WTC11 (cell line): ENCODE results near the gene ZNF827. TPM values are rescaled to one million over a fixed set of nuclear protein-coding genes. Genes with fewer than 3 reads are reported as not detected.
A peak's percentile ranks its signal among the peaks of the same experiment; 100 is the strongest.

Experiments used
- ATAC-seq: fragments of 200-7000 bp; cut with Tn5 transposase; 2 replicates; pipeline ENCODE4 v1.10.0; 2021; ENCODE audit warnings: mild to moderate bottlenecking, moderate library complexity
- CTCF ChIA-PET: fragments of 300-600 bp; sonication (Branson Sonifier 250); formaldehyde crosslinking; loops from one replicate; lab custom pipeline; 2021; ENCODE audit warnings: antibody characterized with exemption; lab: Charles Lee
- POLR2A ChIA-PET: fragments of 350-600 bp; sonication (Branson Sonifier 250); formaldehyde crosslinking; loops from one replicate; lab custom pipeline; 2021; ENCODE audit warnings: antibody characterized with exemption; lab: Charles Lee
- DNase-seq: peaks from one replicate; pipeline ENCODE4 v3.0.0; 2021; ENCODE audit warnings: low spot score
- H3K27ac Mint-ChIP-seq: 2 replicates; pipeline ENCODE4 v1.8.0; 2021; ENCODE audit warnings: mixed read lengths
- H3K27me3 Mint-ChIP-seq: 2 replicates; pipeline ENCODE4 v1.8.0; 2021; ENCODE audit warnings: low read depth, mild to moderate bottlenecking, moderate library complexity, mixed read lengths
- H3K36me3 Mint-ChIP-seq: 2 replicates; pipeline ENCODE4 v1.8.0; 2021; ENCODE audit warnings: mixed read lengths
- H3K4me1 Mint-ChIP-seq: 2 replicates; pipeline ENCODE4 v1.8.0; 2022; ENCODE audit warnings: mixed read lengths
- H3K4me3 Mint-ChIP-seq: 2 replicates; pipeline ENCODE4 v1.8.0; 2021; ENCODE audit warnings: mild to moderate bottlenecking, moderate library complexity, mixed read lengths
- H3K9me3 Mint-ChIP-seq: 2 replicates; pipeline ENCODE4 v1.8.0; 2021; ENCODE audit warnings: mixed read lengths
- CREB1 ChIP-seq: sonication (generic); formaldehyde crosslinking; IDR thresholded peaks from 2 replicates; pipeline ENCODE4 v1.8.0; 2023; ENCODE audit warnings: mild to moderate bottlenecking, missing genetic modification reagents
- CREM ChIP-seq: sonication (generic); formaldehyde crosslinking; IDR thresholded peaks from 2 replicates; pipeline ENCODE4 v1.8.1; 2022; ENCODE audit warnings: mild to moderate bottlenecking, missing genetic modification reagents, moderate library complexity
- EMX1 ChIP-seq: fragments of 250-450 bp; sonication (Bioruptor Pico); IDR thresholded peaks from 2 replicates; pipeline ENCODE4 v1.8.0; 2021; ENCODE audit warnings: mild to moderate bottlenecking
- ETV6 ChIP-seq: sonication (generic); formaldehyde crosslinking; IDR thresholded peaks from 2 replicates; pipeline ENCODE4 v1.8.1; 2022; ENCODE audit warnings: mild to moderate bottlenecking, missing genetic modification reagents
- FOXP1 ChIP-seq: sonication (generic); formaldehyde crosslinking; IDR thresholded peaks from 2 replicates; pipeline ENCODE4 v1.8.0; 2022; ENCODE audit warnings: missing genetic modification reagents, mild to moderate bottlenecking, moderate library complexity, borderline replicate concordance
- GABPB1 ChIP-seq: sonication (generic); formaldehyde crosslinking; IDR thresholded peaks from 2 replicates; pipeline ENCODE4 v1.8.1; 2023; ENCODE audit warnings: mild to moderate bottlenecking, missing genetic modification reagents
- GRHL2 ChIP-seq: fragments of 250-450 bp; sonication (Bioruptor Pico); IDR thresholded peaks from 2 replicates; pipeline ENCODE4 v1.8.0; 2022; ENCODE audit warnings: mild to moderate bottlenecking, moderate library complexity; ENCODE audit not compliant: insufficient replicate concordance, severe bottlenecking
- GTF2I ChIP-seq: fragments of 250-450 bp; sonication (Bioruptor Pico); conservative IDR thresholded peaks from 2 replicates; pipeline ENCODE4 v1.4.0; 2021; ENCODE audit warnings: mild to moderate bottlenecking
- NFATC4 ChIP-seq: fragments of 250-450 bp; sonication (Bioruptor Pico); IDR thresholded peaks from 2 replicates; pipeline ENCODE4 v1.9.0; 2021; ENCODE audit warnings: mild to moderate bottlenecking
- SP1 ChIP-seq: sonication (generic); formaldehyde crosslinking; conservative IDR thresholded peaks from 2 replicates; pipeline ENCODE4 v1.8.1; 2022; ENCODE audit warnings: missing genetic modification reagents
- TCF7 ChIP-seq: sonication (generic); formaldehyde crosslinking; IDR thresholded peaks from 2 replicates; pipeline ENCODE4 v1.8.0; 2022; ENCODE audit warnings: mild to moderate bottlenecking, low read depth, missing genetic modification reagents, moderate library complexity
- ZNF263 ChIP-seq: sonication (generic); formaldehyde crosslinking; IDR thresholded peaks from 2 replicates; pipeline ENCODE4 v1.8.1; 2022; ENCODE audit warnings: low read depth, mild to moderate bottlenecking, moderate library complexity, missing genetic modification reagents
- ZNF423 ChIP-seq: fragments of 250-450 bp; sonication (Bioruptor Pico); IDR thresholded peaks from 2 replicates; pipeline ENCODE4 v2.1.2; 2022; ENCODE audit warnings: mild to moderate bottlenecking, moderate library complexity
- total RNA-seq: library from RNA; stranded (reverse); gene quantifications from 3 replicates; pipeline ENCODE4 v1.2.3, GENCODE V29; 2021
- TF ChIP-seq, protein P1 (sequence below): fragments of 250-450 bp; sonication (Bioruptor Pico); IDR thresholded peaks from 2 replicates; pipeline ENCODE4 v1.9.0; 2021; ENCODE audit warnings: mild to moderate bottlenecking
- TF ChIP-seq, protein P2 (sequence below): sonication (generic); formaldehyde crosslinking; IDR thresholded peaks from 2 replicates; pipeline ENCODE4 v1.8.1; 2023; ENCODE audit warnings: mild to moderate bottlenecking, moderate library complexity, missing genetic modification reagents
- TF ChIP-seq, protein P3 (sequence below): sonication (generic); formaldehyde crosslinking; IDR thresholded peaks from 2 replicates; pipeline ENCODE4 v1.8.1; 2022; ENCODE audit warnings: mild to moderate bottlenecking, missing genetic modification reagents, moderate library complexity, borderline replicate concordance
- TF ChIP-seq, protein P4 (sequence below): sonication (generic); formaldehyde crosslinking; IDR thresholded peaks from 2 replicates; pipeline ENCODE4 v1.8.1; 2023; ENCODE audit warnings: mild to moderate bottlenecking, missing genetic modification reagents, moderate library complexity
- TF ChIP-seq, protein P5 (sequence below): sonication (generic); formaldehyde crosslinking; IDR thresholded peaks from 2 replicates; pipeline ENCODE4 v1.8.1; 2022; ENCODE audit warnings: low read depth, missing genetic modification reagents, borderline replicate concordance
- TF ChIP-seq, protein P6 (sequence below): sonication (generic); formaldehyde crosslinking; IDR thresholded peaks from 2 replicates; pipeline ENCODE4 v1.8.0; 2023; ENCODE audit warnings: mild to moderate bottlenecking, missing genetic modification reagents
- TF ChIP-seq, protein P7 (sequence below): sonication (generic); formaldehyde crosslinking; IDR thresholded peaks from 2 replicates; pipeline ENCODE4 v1.8.0; 2022; ENCODE audit warnings: mild to moderate bottlenecking, missing genetic modification reagents
- TF ChIP-seq, protein P8 (sequence below): sonication (generic); formaldehyde crosslinking; IDR thresholded peaks from 2 replicates; pipeline ENCODE4 v1.8.1; 2023; ENCODE audit warnings: mild to moderate bottlenecking, missing genetic modification reagents
- TF ChIP-seq, protein P9 (sequence below): sonication (generic); formaldehyde crosslinking; IDR thresholded peaks from 2 replicates; pipeline ENCODE4 v1.8.0; 2023; ENCODE audit warnings: missing genetic modification reagents

Gene ZNF827
- total RNA-seq, 1 experiment from 2014 or later = 25.6 TPM

DNA sequence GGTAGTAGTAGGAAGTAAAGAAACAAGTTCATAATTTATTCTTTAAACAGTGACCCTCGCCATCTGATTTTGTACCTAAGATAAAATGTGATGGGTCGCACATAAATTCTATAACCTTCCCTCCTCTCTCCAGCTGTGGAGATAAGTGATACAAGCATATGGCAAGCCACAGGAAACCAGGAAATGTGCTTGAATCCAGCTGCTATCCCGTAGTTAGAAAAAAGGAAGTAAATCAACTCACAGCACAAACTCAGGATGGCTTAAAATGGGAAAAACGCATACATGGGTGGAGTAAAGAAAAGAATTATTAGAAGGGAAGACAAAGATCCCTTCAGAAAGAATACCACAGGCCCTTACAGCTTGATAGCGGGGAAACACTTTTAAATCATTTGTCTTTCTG lies 78.2 kb downstream of the ZNF827 start:
- H3K9me3 Mint-ChIP-seq = no peaks in the 10 kb centered on the region
- peak overlapping the region; percentile 67 for H3K27ac Mint-ChIP-seq
- no peak for ATAC-seq
- TF ChIP-seq ZNF263 (no peak), ZNF423 (CRISPR knock-in tag) (no peak), FOXP1 (no peak), GTF2I (CRISPR knock-in tag) (no peak), EMX1 (no peak), ETV6 (CRISPR knock-in tag) (no peak), CREM (CRISPR knock-in tag) (no peak), CREB1 (CRISPR knock-in tag) (no peak), NFATC4 (CRISPR knock-in tag) (no peak)
- TF ChIP-seq, protein P1, sequence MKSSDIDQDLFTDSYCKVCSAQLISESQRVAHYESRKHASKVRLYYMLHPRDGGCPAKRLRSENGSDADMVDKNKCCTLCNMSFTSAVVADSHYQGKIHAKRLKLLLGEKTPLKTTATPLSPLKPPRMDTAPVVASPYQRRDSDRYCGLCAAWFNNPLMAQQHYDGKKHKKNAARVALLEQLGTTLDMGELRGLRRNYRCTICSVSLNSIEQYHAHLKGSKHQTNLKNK (CRISPR knock-in tag) = no peak
- TF ChIP-seq, protein P2, sequence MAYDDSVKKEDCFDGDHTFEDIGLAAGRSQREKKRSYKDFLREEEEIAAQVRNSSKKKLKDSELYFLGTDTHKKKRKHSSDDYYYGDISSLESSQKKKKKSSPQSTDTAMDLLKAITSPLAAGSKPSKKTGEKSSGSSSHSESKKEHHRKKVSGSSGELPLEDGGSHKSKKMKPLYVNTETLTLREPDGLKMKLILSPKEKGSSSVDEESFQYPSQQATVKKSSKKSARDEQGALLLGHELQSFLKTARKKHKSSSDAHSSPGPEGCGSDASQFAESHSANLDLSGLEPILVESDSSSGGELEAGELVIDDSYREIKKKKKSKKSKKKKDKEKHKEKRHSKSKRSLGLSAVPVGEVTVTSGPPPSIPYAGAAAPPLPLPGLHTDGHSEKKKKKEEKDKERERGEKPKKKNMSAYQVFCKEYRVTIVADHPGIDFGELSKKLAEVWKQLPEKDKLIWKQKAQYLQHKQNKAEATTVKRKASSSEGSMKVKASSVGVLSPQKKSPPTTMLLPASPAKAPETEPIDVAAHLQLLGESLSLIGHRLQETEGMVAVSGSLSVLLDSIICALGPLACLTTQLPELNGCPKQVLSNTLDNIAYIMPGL (CRISPR knock-in tag) = no peak
- TF ChIP-seq, protein P3, sequence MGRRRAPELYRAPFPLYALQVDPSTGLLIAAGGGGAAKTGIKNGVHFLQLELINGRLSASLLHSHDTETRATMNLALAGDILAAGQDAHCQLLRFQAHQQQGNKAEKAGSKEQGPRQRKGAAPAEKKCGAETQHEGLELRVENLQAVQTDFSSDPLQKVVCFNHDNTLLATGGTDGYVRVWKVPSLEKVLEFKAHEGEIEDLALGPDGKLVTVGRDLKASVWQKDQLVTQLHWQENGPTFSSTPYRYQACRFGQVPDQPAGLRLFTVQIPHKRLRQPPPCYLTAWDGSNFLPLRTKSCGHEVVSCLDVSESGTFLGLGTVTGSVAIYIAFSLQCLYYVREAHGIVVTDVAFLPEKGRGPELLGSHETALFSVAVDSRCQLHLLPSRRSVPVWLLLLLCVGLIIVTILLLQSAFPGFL = no peak
- TF ChIP-seq, protein P4, sequence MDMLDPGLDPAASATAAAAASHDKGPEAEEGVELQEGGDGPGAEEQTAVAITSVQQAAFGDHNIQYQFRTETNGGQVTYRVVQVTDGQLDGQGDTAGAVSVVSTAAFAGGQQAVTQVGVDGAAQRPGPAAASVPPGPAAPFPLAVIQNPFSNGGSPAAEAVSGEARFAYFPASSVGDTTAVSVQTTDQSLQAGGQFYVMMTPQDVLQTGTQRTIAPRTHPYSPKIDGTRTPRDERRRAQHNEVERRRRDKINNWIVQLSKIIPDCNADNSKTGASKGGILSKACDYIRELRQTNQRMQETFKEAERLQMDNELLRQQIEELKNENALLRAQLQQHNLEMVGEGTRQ = no peak
- TF ChIP-seq, protein P5, sequence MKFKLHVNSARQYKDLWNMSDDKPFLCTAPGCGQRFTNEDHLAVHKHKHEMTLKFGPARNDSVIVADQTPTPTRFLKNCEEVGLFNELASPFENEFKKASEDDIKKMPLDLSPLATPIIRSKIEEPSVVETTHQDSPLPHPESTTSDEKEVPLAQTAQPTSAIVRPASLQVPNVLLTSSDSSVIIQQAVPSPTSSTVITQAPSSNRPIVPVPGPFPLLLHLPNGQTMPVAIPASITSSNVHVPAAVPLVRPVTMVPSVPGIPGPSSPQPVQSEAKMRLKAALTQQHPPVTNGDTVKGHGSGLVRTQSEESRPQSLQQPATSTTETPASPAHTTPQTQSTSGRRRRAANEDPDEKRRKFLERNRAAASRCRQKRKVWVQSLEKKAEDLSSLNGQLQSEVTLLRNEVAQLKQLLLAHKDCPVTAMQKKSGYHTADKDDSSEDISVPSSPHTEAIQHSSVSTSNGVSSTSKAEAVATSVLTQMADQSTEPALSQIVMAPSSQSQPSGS (CRISPR knock-in tag) = no peak
- TF ChIP-seq, protein P6, sequence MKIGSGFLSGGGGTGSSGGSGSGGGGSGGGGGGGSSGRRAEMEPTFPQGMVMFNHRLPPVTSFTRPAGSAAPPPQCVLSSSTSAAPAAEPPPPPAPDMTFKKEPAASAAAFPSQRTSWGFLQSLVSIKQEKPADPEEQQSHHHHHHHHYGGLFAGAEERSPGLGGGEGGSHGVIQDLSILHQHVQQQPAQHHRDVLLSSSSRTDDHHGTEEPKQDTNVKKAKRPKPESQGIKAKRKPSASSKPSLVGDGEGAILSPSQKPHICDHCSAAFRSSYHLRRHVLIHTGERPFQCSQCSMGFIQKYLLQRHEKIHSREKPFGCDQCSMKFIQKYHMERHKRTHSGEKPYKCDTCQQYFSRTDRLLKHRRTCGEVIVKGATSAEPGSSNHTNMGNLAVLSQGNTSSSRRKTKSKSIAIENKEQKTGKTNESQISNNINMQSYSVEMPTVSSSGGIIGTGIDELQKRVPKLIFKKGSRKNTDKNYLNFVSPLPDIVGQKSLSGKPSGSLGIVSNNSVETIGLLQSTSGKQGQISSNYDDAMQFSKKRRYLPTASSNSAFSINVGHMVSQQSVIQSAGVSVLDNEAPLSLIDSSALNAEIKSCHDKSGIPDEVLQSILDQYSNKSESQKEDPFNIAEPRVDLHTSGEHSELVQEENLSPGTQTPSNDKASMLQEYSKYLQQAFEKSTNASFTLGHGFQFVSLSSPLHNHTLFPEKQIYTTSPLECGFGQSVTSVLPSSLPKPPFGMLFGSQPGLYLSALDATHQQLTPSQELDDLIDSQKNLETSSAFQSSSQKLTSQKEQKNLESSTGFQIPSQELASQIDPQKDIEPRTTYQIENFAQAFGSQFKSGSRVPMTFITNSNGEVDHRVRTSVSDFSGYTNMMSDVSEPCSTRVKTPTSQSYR (CRISPR knock-in tag) = no peak
- no peaks in the 10 kb centered on the region for H3K27me3 Mint-ChIP-seq
- CTCF ChIA-PET = interaction anchor here (1.5 kb wide), 1 partner anchor 28 kb away, joined by 4 read pairs; no protein-coding TSS in a partner anchor
- H3K4me3 Mint-ChIP-seq = no peak overlapping the region
- peaks cover 16% of the 10 kb centered on the region for H3K36me3 Mint-ChIP-seq
- peaks cover 48% of the 10 kb centered on the region for H3K4me1 Mint-ChIP-seq
- POLR2A ChIA-PET = no interaction called here
- no peak for DNase-seq

DNA sequence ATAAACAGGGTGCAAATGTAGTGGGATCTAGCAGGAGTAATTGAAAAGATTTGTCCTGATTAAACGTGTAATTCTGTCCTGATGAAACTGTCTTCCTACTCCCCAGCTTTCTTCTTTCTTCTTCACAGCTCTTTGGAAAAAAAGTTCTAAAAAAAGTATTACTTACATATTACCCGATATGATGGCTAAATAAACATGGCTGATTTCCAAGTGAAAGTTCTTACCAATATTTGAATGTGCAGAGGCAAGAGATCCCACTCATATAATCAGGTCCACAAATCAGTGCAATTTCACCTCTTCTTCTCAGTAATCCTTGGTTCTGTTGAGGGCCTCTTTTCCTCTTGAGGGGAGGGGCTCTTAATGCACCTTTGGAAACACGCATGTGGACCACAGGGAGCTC lies 78.7 kb downstream of the ZNF827 start:
- no peak for DNase-seq
- Mint-ChIP-seq H3K36me3 (peaks cover 20% of the 10 kb centered on the region), H3K27ac (peak overlapping the region; percentile 67), H3K4me3 (no peak overlapping the region), H3K9me3 (no peaks in the 10 kb centered on the region), H3K27me3 (no peaks in the 10 kb centered on the region), H3K4me1 (peaks cover 45% of the 10 kb centered on the region)
- ChIA-PET CTCF (interaction anchor here (1.5 kb wide), 1 partner anchor 28 kb away, joined by 4 read pairs; no protein-coding TSS in a partner anchor), POLR2A (no interaction called here)
- no peak for ATAC-seq
- TF ChIP-seq CREB1 (CRISPR knock-in tag) (no peak), GRHL2 (CRISPR knock-in tag) (no peak), EMX1 (no peak), SP1 (no peak), ZNF423 (CRISPR knock-in tag) (no peak), TCF7 (no peak), GABPB1 (no peak)
- TF ChIP-seq, protein P7, sequence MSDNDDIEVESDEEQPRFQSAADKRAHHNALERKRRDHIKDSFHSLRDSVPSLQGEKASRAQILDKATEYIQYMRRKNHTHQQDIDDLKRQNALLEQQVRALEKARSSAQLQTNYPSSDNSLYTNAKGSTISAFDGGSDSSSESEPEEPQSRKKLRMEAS (CRISPR knock-in tag) = no peak
- TF ChIP-seq, protein P8, sequence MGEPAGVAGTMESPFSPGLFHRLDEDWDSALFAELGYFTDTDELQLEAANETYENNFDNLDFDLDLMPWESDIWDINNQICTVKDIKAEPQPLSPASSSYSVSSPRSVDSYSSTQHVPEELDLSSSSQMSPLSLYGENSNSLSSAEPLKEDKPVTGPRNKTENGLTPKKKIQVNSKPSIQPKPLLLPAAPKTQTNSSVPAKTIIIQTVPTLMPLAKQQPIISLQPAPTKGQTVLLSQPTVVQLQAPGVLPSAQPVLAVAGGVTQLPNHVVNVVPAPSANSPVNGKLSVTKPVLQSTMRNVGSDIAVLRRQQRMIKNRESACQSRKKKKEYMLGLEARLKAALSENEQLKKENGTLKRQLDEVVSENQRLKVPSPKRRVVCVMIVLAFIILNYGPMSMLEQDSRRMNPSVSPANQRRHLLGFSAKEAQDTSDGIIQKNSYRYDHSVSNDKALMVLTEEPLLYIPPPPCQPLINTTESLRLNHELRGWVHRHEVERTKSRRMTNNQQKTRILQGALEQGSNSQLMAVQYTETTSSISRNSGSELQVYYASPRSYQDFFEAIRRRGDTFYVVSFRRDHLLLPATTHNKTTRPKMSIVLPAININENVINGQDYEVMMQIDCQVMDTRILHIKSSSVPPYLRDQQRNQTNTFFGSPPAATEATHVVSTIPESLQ = no peak
- TF ChIP-seq, protein P9, sequence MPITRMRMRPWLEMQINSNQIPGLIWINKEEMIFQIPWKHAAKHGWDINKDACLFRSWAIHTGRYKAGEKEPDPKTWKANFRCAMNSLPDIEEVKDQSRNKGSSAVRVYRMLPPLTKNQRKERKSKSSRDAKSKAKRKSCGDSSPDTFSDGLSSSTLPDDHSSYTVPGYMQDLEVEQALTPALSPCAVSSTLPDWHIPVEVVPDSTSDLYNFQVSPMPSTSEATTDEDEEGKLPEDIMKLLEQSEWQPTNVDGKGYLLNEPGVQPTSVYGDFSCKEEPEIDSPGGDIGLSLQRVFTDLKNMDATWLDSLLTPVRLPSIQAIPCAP (CRISPR knock-in tag) = no peak
- TF ChIP-seq, all 79 proteins: peak for 0
